Measurements from ENCODE around the gene TMEM11.

GRCh38 chr17:21194226-21194625 lies 19.7 kb downstream of the TMEM11 start:
- TF ChIP-seq POLR2A (IDR thresholded peaks at IDR 0.05) (no peak), POLR2AphosphoS5 (IDR thresholded peaks at IDR 0.05) (no peak), CTCF (IDR thresholded peaks at IDR 0.05) (no peak)
